ENCODE results near the gene C3orf62. TPM values are rescaled to one million over a fixed set of nuclear protein-coding genes. Genes with fewer than 3 reads are reported as not detected.

Gene C3orf62
- total and polyA plus RNA-seq, 12 donors: 2.3 to 9.1 (median 2.8) TPM

- no peak for DNase-seq
- 31 to 47% methylated on average over 4 of the region's 4 CpGs for WGBS, 2 donors
- Histone ChIP-seq H3K9me3 (no peaks in the 10 kb centered on the region), H3K27me3 (no peaks in the 10 kb centered on the region), H3K4me3 (no peak overlapping the region), H3K4me1 (peaks cover 16 to 46% (median 40%) of the 10 kb centered on the region in 9 donors), H3K36me3 (peaks cover 0 to 60% (median 18%) of the 10 kb centered on the region in 9 donors), H3K27ac (peak overlapping the region; percentile 67 to 99 (median 96))
- intact Hi-C loops (cut with DNase I): loop anchor here in 7 of 10 donors (5.0 to 10.0 kb wide), 3 partner anchors 61 to 106 kb away; partner anchors contain the start of gene KLHDC8B (in 6 of the 7)
- no peak for TF ChIP-seq CTCF (IDR thresholded peaks at IDR 0.05)
- ATAC-seq: no peak
Observed at GRCh38 chr3:49278548-49278947, 1.5 kb upstream of the C3orf62 start.

GRCh38 chr3:49277383-49277775 lies 347 bp upstream of the C3orf62 start:
- intact Hi-C loops (cut with DNase I): loop anchor here in 9 of 10 donors (2.0 to 10.0 kb wide), 5 partner anchors 60 to 107 kb away; partner anchors contain the start of gene KLHDC8B (in 8 of the 9)
- 19 to 20% methylated on average over 9 of the region's 9 CpGs for WGBS, 2 donors
- no peak for DNase-seq
- TF ChIP-seq CTCF (IDR thresholded peaks at IDR 0.05): no peak
- H3K4me3 ChIP-seq: peak overlapping the region; percentile 9 to 61 (median 56)
- H3K27me3 ChIP-seq: no peaks in the 10 kb centered on the region
- H3K4me1 ChIP-seq: peaks cover 16 to 46% (median 40%) of the 10 kb centered on the region in 9 donors
- peak; percentile 13 to 41 (median 23) for ATAC-seq
- peaks cover 0 to 58% (median 7%) of the 10 kb centered on the region in 9 donors for H3K36me3 ChIP-seq
- H3K27ac ChIP-seq: peak overlapping the region; percentile 91 to 99 (median 98)
- no peaks in the 10 kb centered on the region for H3K9me3 ChIP-seq

GRCh38 chr3:49273825-49274532 lies 3.1 kb downstream of the C3orf62 start:
- Histone ChIP-seq H3K36me3 (peaks cover 0 to 56% (median 0%) of the 10 kb centered on the region in 9 donors), H3K4me1 (peaks cover 16 to 38% (median 31%) of the 10 kb centered on the region in 9 donors), H3K4me3 (no peak overlapping the region), H3K27ac (no peak overlapping the region), H3K9me3 (no peaks in the 10 kb centered on the region), H3K27me3 (no peaks in the 10 kb centered on the region)
- TF ChIP-seq CTCF (IDR thresholded peaks at IDR 0.05): no peak
- no peak for DNase-seq
- intact Hi-C loops (cut with DNase I): loop anchor here in 1 of 10 donors (10.0 kb wide), 1 partner anchor 99 kb away; the partner anchor contains the start of gene KLHDC8B
- 95 to 97% methylated on average over 11 of the region's 11 CpGs for WGBS, 2 donors
- ATAC-seq: no peak

GRCh38 chr3:49271047-49271446 lies 6.0 kb downstream of the C3orf62 start:
- WGBS, 2 donors: 78 to 82% methylated on average over 4 of the region's 4 CpGs
- Histone ChIP-seq H3K4me1 (peaks cover 9 to 26% (median 18%) of the 10 kb centered on the region in 9 donors), H3K9me3 (no peaks in the 10 kb centered on the region), H3K27ac (peak overlapping the region in 1 of 10 donors; percentile 10), H3K27me3 (no peaks in the 10 kb centered on the region), H3K36me3 (peaks cover 0 to 43% (median 0%) of the 10 kb centered on the region in 9 donors), H3K4me3 (no peak overlapping the region)
- TF ChIP-seq CTCF (IDR thresholded peaks at IDR 0.05): no peak
- intact Hi-C loops (cut with DNase I): loop anchor here in 1 of 10 donors (10.0 kb wide), 1 partner anchor 96 kb away; the partner anchor contains the start of gene KLHDC8B
- no peak for DNase-seq
- ATAC-seq: no peak

All from heart right ventricle (tissue), 16 donors.